GM19328 (cell line): Measurements from ENCODE around the gene APRT.

Source experiments
- ATAC-seq: cut with Tn5 transposase; IDR thresholded peaks from one replicate; pipeline ENCODE4 v1.9.1; 2021; ENCODE audit warnings: mild to moderate bottlenecking, moderate library complexity; ENCODE audit not compliant: unreplicated experiment

Gene APRT

GRCh38 chr16:88842308-88842756, 30.6 kb upstream of the APRT start:
- ATAC-seq, result no peak

- ATAC-seq, result no peak
These were observed 30.0 kb upstream of the APRT start for GRCh38 chr16:88841521-88842307.

- no peak for ATAC-seq
These were observed 29.0 kb upstream of the APRT start for GRCh38 chr16:88840600-88841215.

- ATAC-seq, result no peak
These were observed 28.2 kb upstream of the APRT start for GRCh38 chr16:88839745-88840599.

GRCh38 chr16:88839026-88839529, 27.4 kb upstream of the APRT start:
- no peak for ATAC-seq

- ATAC-seq, result no peak
These were observed 26.8 kb upstream of the APRT start for GRCh38 chr16:88838566-88838965.

- no peak for ATAC-seq
These were observed 26.1 kb upstream of the APRT start for GRCh38 chr16:88837806-88838205.

- no peak for ATAC-seq
These were observed 25.1 kb upstream of the APRT start for GRCh38 chr16:88836791-88837190.

- no peak for ATAC-seq
These were observed 24.1 kb upstream of the APRT start for GRCh38 chr16:88835818-88836217.

GRCh38 chr16:88835383-88835782, 23.7 kb upstream of the APRT start:
- ATAC-seq, result no peak

- no peak for ATAC-seq
These were observed 22.9 kb upstream of the APRT start for GRCh38 chr16:88834670-88835069.

- ATAC-seq, result no peak
These were observed 21.4 kb upstream of the APRT start for GRCh38 chr16:88833086-88833485.

GRCh38 chr16:88831838-88832237, 20.1 kb upstream of the APRT start:
- no peak for ATAC-seq

GRCh38 chr16:88830783-88831182, 19.1 kb upstream of the APRT start:
- no peak for ATAC-seq

GRCh38 chr16:88830258-88830657, 18.5 kb upstream of the APRT start:
- ATAC-seq, result no peak

- no peak for ATAC-seq
These were observed 17.0 kb upstream of the APRT start for GRCh38 chr16:88828711-88829110.

- ATAC-seq, result no peak
These were observed 16.0 kb upstream of the APRT start for GRCh38 chr16:88827727-88828126.

GRCh38 chr16:88826070-88826840, 14.5 kb upstream of the APRT start:
- ATAC-seq, result no peak

- no peak for ATAC-seq
These were observed 13.4 kb upstream of the APRT start for GRCh38 chr16:88825146-88825545.

- no peak for ATAC-seq
These were observed 12.7 kb upstream of the APRT start for GRCh38 chr16:88824256-88825077.
